GM12878 (cell line): Measurements from ENCODE around the gene ZBTB21. TPM values are rescaled to one million over a fixed set of nuclear protein-coding genes. Genes with fewer than 3 reads are reported as not detected.

Experiments used
- ATAC-seq: fragments of 200-7000 bp; cut with Tn5 transposase; 3 replicates; pipeline ENCODE4 v1.9.1; 2020; ENCODE audit warnings: mild to moderate bottlenecking, moderate library complexity
- BruUV-seq: library from RNA; stranded (reverse); fragments of 400-500 nt; replicated peaks from 2 replicates; lab custom pipeline; 2021; lab: Mats Ljungman, UMichigan
- CTCF ChIA-PET: fragments of 300-600 bp; sonication (Branson Sonifier 250); formaldehyde crosslinking; extraction: SDS; loops from one replicate; lab custom pipeline; 2021; ENCODE audit warnings: inconsistent platforms; lab: Yijun Ruan, JAX
- POLR2A ChIA-PET: fragments of 350-600 bp; formaldehyde crosslinking; extraction: SDS; loops from one replicate; lab custom pipeline; 2021; ENCODE audit warnings: inconsistent platforms; lab: Charles Lee
- RAD21 ChIA-PET: fragments of 300-600 bp; sonication (Branson Sonifier 250); formaldehyde crosslinking; loops from one replicate; lab custom pipeline; 2023; ENCODE audit warnings: antibody characterized with exemption; ENCODE audit not compliant: unreplicated experiment; lab: Charles Lee
- SMC1A ChIA-PET: fragments of 300-600 bp; sonication (Branson Sonifier 250); formaldehyde crosslinking; loops from one replicate; lab custom pipeline; 2023; ENCODE audit not compliant: unreplicated experiment, uncharacterized antibody; lab: Charles Lee
- DNase-seq: peaks from one replicate; pipeline ENCODE4 v3.0.0-alpha.2; 2011; ENCODE audit warnings: low read depth, low spot score
- FAIRE-seq: peaks from 3 replicates; lab custom pipeline; 2011; peaks lifted over from hg19 to GRCh38; lab: Jason Lieb, UNC
- H2AFZ ChIP-seq: 2 replicates; pipeline ENCODE4 v1.6.0; 2011; ENCODE audit warnings: low read depth, low read length, control low read depth; ENCODE audit not compliant: control insufficient read depth
- H3K27ac ChIP-seq: 2 replicates; pipeline ENCODE4 v1.5.1; 2011; ENCODE audit warnings: control low read depth; ENCODE audit not compliant: control insufficient read depth, insufficient read depth
- H3K27me3 ChIP-seq, 2 experiments: replicated peaks in 1 of 2; 2 replicates each; pipeline versions ENCODE4 v1.6.0 to v1.6.1; 2011; ENCODE audit warnings: low read length in 1 of 2; ENCODE audit not compliant: control insufficient read depth in 2 of 2, insufficient read depth in 2 of 2
- H3K36me3 ChIP-seq, 2 experiments: 2 replicates each; pipeline ENCODE4 v1.5.1; 2011; ENCODE audit warnings: low read length in 1 of 2; ENCODE audit not compliant: control insufficient read depth in 2 of 2, insufficient read depth in 2 of 2
- H3K4me1 ChIP-seq: 2 replicates; pipeline ENCODE4 v1.6.1; 2011; ENCODE audit warnings: mild to moderate bottlenecking, low read length, moderate library complexity, mixed read lengths; ENCODE audit not compliant: control insufficient read depth, insufficient read depth
- H3K4me2 ChIP-seq: 2 replicates; pipeline ENCODE4 v1.6.0; 2011; ENCODE audit warnings: control low read depth; ENCODE audit not compliant: control insufficient read depth, insufficient read depth
- H3K4me3 ChIP-seq: fragments of 200-600 bp; sonication (generic); 2 replicates; pipeline ENCODE4 v1.5.1; 2016
- H3K79me2 ChIP-seq: 2 replicates; pipeline ENCODE4 v1.6.0; 2011; ENCODE audit warnings: low read length; ENCODE audit not compliant: control insufficient read depth, insufficient read depth
- H3K9ac ChIP-seq: 2 replicates; pipeline ENCODE4 v1.8.0; 2011; ENCODE audit warnings: low read length, control low read depth, mixed read lengths; ENCODE audit not compliant: control insufficient read depth, insufficient read depth
- H3K9me3 ChIP-seq: replicated peaks from 3 replicates; pipeline ENCODE4 v1.5.1; 2011; ENCODE audit warnings: mild to moderate bottlenecking, low read length; ENCODE audit not compliant: control insufficient read depth, insufficient read depth
- H4K20me1 ChIP-seq: 2 replicates; pipeline ENCODE4 v1.6.0; 2011; ENCODE audit not compliant: control insufficient read depth, insufficient read depth
- ATF7 ChIP-seq: fragments of 450-650 bp; IDR thresholded peaks from 2 replicates; pipeline ENCODE4 v1.6.1; 2016; ENCODE audit warnings: low read depth, mild to moderate bottlenecking
- CBFB ChIP-seq: IDR thresholded peaks from 2 replicates; pipeline ENCODE4 v1.6.1; 2016; ENCODE audit warnings: antibody characterized with exemption, low read depth
- HDAC6 ChIP-seq: fragments of 200-600 bp; sonication (generic); IDR thresholded peaks from one replicate; pipeline ENCODE4 v1.8.0; 2017; ENCODE audit warnings: antibody characterized with exemption; ENCODE audit not compliant: unreplicated experiment
- IKZF1 ChIP-seq: fragments of 450-650 bp; conservative IDR thresholded peaks from 2 replicates; pipeline ENCODE4 v1.6.1; 2017; ENCODE audit warnings: antibody characterized with exemption, mild to moderate bottlenecking
- IKZF2 ChIP-seq, 2 experiments: fragments of 450-650 bp; IDR thresholded peaks; 2 replicates each; pipeline ENCODE4 v1.6.1; 2017; ENCODE audit warnings: mild to moderate bottlenecking in 2 of 2, moderate library complexity in 2 of 2
- MAX ChIP-seq: IDR thresholded peaks from 2 replicates; pipeline ENCODE4 v1.6.1; 2012; ENCODE audit warnings: low read depth, low read length, improper control_type of control experiment
- MEF2B ChIP-seq: fragments of 450-650 bp; IDR thresholded peaks from 2 replicates; pipeline ENCODE4 v1.6.1; 2018; ENCODE audit warnings: mild to moderate bottlenecking, moderate library complexity; ENCODE audit not compliant: partially characterized antibody, poor library complexity, severe bottlenecking
- MLLT1 ChIP-seq: fragments of 450-650 bp; IDR thresholded peaks from 2 replicates; pipeline ENCODE4 v1.6.1; 2016; ENCODE audit warnings: mild to moderate bottlenecking
- MYC ChIP-seq: IDR thresholded peaks from 2 replicates; pipeline ENCODE4 v1.6.1; 2011; ENCODE audit warnings: mild to moderate bottlenecking, low read length, moderate library complexity, inconsistent platforms; ENCODE audit not compliant: insufficient read depth, insufficient replicate concordance, insufficient read length, severe bottlenecking
- NFYA ChIP-seq: IDR thresholded peaks from 2 replicates; pipeline ENCODE4 v1.6.1; 2011; ENCODE audit warnings: low read depth, mild to moderate bottlenecking, low read length, improper control_type of control experiment, borderline replicate concordance
- NR2F1 ChIP-seq: fragments of 450-650 bp; conservative IDR thresholded peaks from 2 replicates; pipeline ENCODE4 v1.6.1; 2017; ENCODE audit warnings: mild to moderate bottlenecking
- SP1 ChIP-seq: IDR thresholded peaks from one replicate; pipeline ENCODE4 v1.6.1; 2011; ENCODE audit warnings: low read depth, low read length
- SREBF1 ChIP-seq: IDR thresholded peaks from 2 replicates; pipeline ENCODE4 v1.6.1; 2012; ENCODE audit warnings: mild to moderate bottlenecking, low read length
- TAF1 ChIP-seq: IDR thresholded peaks from 2 replicates; pipeline ENCODE4 v1.6.1; 2011; ENCODE audit warnings: mild to moderate bottlenecking, low read depth, low read length, borderline replicate concordance
- USF2 ChIP-seq: IDR thresholded peaks from 2 replicates; pipeline ENCODE4 v1.6.1; 2011; ENCODE audit warnings: low read depth, low read length, improper control_type of control experiment, borderline replicate concordance
- ZBTB40 ChIP-seq: fragments of 450-650 bp; IDR thresholded peaks from 2 replicates; pipeline ENCODE4 v1.6.1; 2016; ENCODE audit warnings: mild to moderate bottlenecking, moderate library complexity, borderline replicate concordance
- ZZZ3 ChIP-seq: IDR thresholded peaks from 2 replicates; pipeline ENCODE4 v1.6.1; 2011; ENCODE audit warnings: low read depth; ENCODE audit not compliant: control insufficient read depth, insufficient read length
- WGBS: methylation state at CpG from one replicate; pipeline ENCODE4 v1.1.6; 2016; ENCODE audit warnings: low lambda C conversion rate; ENCODE audit not compliant: insufficient replicate concordance, insufficient coverage; ENCODE audit errors: missing lambda C conversion rate; 5-methylcytosine and 5-hydroxymethylcytosine counted together
- in situ Hi-C: fragments of 300-500 bp; cut with MboI; formaldehyde crosslinking; loops from 9 replicates; pipeline ENCODE4 v1.14.3; 2018; ENCODE audit warnings: mixed read lengths
- intact Hi-C: fragments of 100-400 bp; cut with micrococcal nuclease; formaldehyde crosslinking; loops from one replicate; pipeline ENCODE4 v1.14.2; 2022; ENCODE audit not compliant: unreplicated experiment
- polyA plus RNA-seq, 11 experiments: library from polyadenylated mRNA; depleted of rRNA in 4 of 11; unstranded in 6 of 11; stranded (reverse) in 5 of 11; fragments of >200 nt; fragmentation: Nextera tagmentation in 4 of 11; fragmentation: Illumina TruSeq in 1 of 11; extraction: Ambion mirVana in 4 of 11; extraction: Trizol in 1 of 11; gene quantifications; 1 replicate in 1 of 11; 2 replicates in 10 of 11; pipeline versions ENCODE4 v1.2.1 to v1.2.3, GENCODE V29; 2011 to 2016; ENCODE audit warnings: inconsistent platforms in 2 of 11, missing spikeins in 2 of 11, low read depth in 1 of 11
- total RNA-seq, 4 experiments: library from RNA; depleted of rRNA in 3 of 4; stranded (reverse); fragments of >200 nt in 3 of 4; fragmentation: Illumina TruSeq in 1 of 4; extraction: Trizol in 1 of 4; gene quantifications; 2 replicates each; pipeline versions ENCODE4 v1.2.1 to v1.2.3, GENCODE V29; 2013 to 2021

Gene ZBTB21
- total and polyA plus RNA-seq, 10 of the 15 experiments (the other 5 are each of a cell fraction or from before 2014, with no cell fraction given) = 1.8 to 21.6 (median 10.6) TPM

GRCh38 chr21:41953249-41953830 lies 56.8 kb downstream of the ZBTB21 start:
- FAIRE-seq (no peak), DNase-seq (no peak), ATAC-seq (peak; percentile 29)
- ChIA-PET SMC1A (interaction anchor here (0.9 to 2.1 kb wide), 7 partner anchors 25 to 164 kb away, joined by 3 to 25 read pairs (median 4); no protein-coding TSS in a partner anchor), RAD21 (interaction anchor here (0.6 to 2.0 kb wide), 3 partner anchors 27 to 387 kb away, joined by 3 to 7 read pairs (median 6); no protein-coding TSS in a partner anchor), POLR2A (interaction anchor here (1.0 to 1.3 kb wide), 3 partner anchors 24 to 30 kb away, joined by 3 to 7 read pairs (median 3); no protein-coding TSS in a partner anchor), CTCF (interaction anchor here (1.7 kb wide), 2 partner anchors 30 to 154 kb away, joined by 4 read pairs; no protein-coding TSS in a partner anchor)
- Histone ChIP-seq H3K4me3 (peak overlapping the region; percentile 78), H4K20me1 (no peaks in the 10 kb centered on the region), H3K4me2 (peak overlapping the region; percentile 93), H3K36me3 (no peaks in the 10 kb centered on the region), H3K9me3 (no peaks in the 10 kb centered on the region), H2AFZ (peak overlapping the region; percentile 48), H3K79me2 (peaks cover 43% of the 10 kb centered on the region), H3K4me1 (peaks cover 37% of the 10 kb centered on the region), H3K27ac (peak overlapping the region; percentile 48), H3K9ac (peak overlapping the region; percentile 73), H3K27me3 (no peaks in the 10 kb centered on the region)
- no TSS peak for BruUV-seq
- intact Hi-C loops = loop anchor here (5.0 kb wide), 2 partner anchors 49 to 109 kb away; no protein-coding TSS in a partner anchor
- in situ Hi-C loops = no loop called here
- 1% methylated on average over 45 of the region's 67 CpGs for WGBS
- no peak for TF ChIP-seq SREBF1
- no peak for TF ChIP-seq ZBTB40
- 0 out of 2 replicates have a peak, but pooled peaks have one; percentile 40 for TF ChIP-seq MAX
- no peak for TF ChIP-seq MLLT1
- TF ChIP-seq MEF2B = no peak
- no peak for TF ChIP-seq USF2
- no peak for TF ChIP-seq MYC
- no peak for TF ChIP-seq ATF7
- TF ChIP-seq TAF1 = no peak
- TF ChIP-seq CBFB = no peak
- no peak for TF ChIP-seq IKZF2 (IDR thresholded peaks at IDR 0.05)
- peak; percentile 26 for TF ChIP-seq IKZF1
- no peak for TF ChIP-seq SP1
- 0 out of 2 replicates have a peak, but pooled peaks have one; percentile 13 for TF ChIP-seq NR2F1
- no peak for TF ChIP-seq NFYA
- no peak for TF ChIP-seq ZZZ3
- peak; percentile 89 for TF ChIP-seq HDAC6
